Upper lobe of right lung (tissue), 1 donor: Measurements from ENCODE around the gene MYL4. TPM values are rescaled to one million over a fixed set of nuclear protein-coding genes. Genes with fewer than 3 reads are reported as not detected.

Source experiments
- ATAC-seq: fragments of 200-7000 bp; cut with Tn5 transposase; one replicate; pipeline ENCODE4 v1.9.1; 2020; ENCODE audit warnings: mild to moderate bottlenecking, moderate library complexity
- DNase-seq: peaks from one replicate; pipeline ENCODE4 v3.0.0-alpha.2; 2020
- H3K27ac ChIP-seq: fragments of 200-600 bp; one replicate; pipeline ENCODE4 v1.8.0; 2022
- H3K27me3 ChIP-seq: fragments of 200-600 bp; one replicate; pipeline ENCODE4 v1.8.0; 2022; ENCODE audit warnings: mild to moderate bottlenecking
- H3K36me3 ChIP-seq: fragments of 200-600 bp; one replicate; pipeline ENCODE4 v1.8.0; 2022
- H3K4me1 ChIP-seq: fragments of 200-600 bp; one replicate; pipeline ENCODE4 v1.8.0; 2022
- H3K4me3 ChIP-seq: fragments of 200-600 bp; one replicate; pipeline ENCODE4 v1.8.0; 2022; ENCODE audit warnings: mild to moderate bottlenecking
- H3K9me3 ChIP-seq: fragments of 200-600 bp; one replicate; pipeline ENCODE4 v1.8.0; 2022
- intact Hi-C: fragments of 100-400 bp; cut with DNase I; formaldehyde crosslinking; loops from one replicate; pipeline ENCODE4 v1.11.0; 2022
- total RNA-seq: library from RNA; stranded (reverse); fragmentation: NEBNext Ultra II Directional; extraction: Animal tissue kit (Norgen Biotek cat#: 25700); gene quantifications from one replicate; pipeline ENCODE4 v1.2.1, GENCODE V29; 2021
- TF ChIP-seq, protein P1 (sequence below): fragments of 200-600 bp; IDR thresholded peaks from one replicate; pipeline ENCODE4 v1.8.0; 2022; ENCODE audit warnings: antibody characterized with exemption
- donor health status: DM: no; HTN: yes; CAD: no; lungs with severe emphysema.

MYL4 gene
- total RNA-seq, 1 donor from 2014 or later, result 2.2 TPM

DNA sequence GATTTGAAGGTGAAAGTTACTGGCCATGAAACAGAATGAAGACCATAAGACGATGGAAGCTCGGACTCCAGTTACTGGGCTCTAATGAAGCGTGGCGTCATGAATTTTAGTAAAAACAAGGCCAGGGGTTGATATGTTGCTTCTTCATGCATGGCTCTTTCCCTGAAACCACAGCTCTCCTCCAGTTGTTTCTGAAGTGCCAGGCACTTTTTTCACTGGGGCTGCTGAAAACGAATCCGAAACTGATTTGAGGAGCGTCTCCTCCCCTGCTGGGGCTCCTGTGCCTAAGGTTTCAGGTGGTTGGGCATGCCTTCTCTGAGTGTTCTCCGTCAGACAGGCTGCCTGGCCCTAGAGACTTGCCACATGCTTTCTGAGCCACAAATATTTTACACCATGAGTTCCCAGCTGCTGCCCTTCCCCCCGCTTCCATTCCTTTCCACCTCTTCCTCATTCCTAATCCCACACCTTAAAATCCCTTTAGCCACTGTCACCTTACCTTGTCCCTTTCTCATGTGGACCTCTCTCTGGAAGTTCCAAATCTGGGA is 3.7 kb upstream of the MYL4 start:
- no peaks in the 10 kb centered on the region for H3K9me3 ChIP-seq
- H3K27me3 ChIP-seq, result no peaks in the 10 kb centered on the region
- peaks cover 26% of the 10 kb centered on the region for H3K4me1 ChIP-seq
- H3K36me3 ChIP-seq, result no peaks in the 10 kb centered on the region
- TF ChIP-seq, protein P1, sequence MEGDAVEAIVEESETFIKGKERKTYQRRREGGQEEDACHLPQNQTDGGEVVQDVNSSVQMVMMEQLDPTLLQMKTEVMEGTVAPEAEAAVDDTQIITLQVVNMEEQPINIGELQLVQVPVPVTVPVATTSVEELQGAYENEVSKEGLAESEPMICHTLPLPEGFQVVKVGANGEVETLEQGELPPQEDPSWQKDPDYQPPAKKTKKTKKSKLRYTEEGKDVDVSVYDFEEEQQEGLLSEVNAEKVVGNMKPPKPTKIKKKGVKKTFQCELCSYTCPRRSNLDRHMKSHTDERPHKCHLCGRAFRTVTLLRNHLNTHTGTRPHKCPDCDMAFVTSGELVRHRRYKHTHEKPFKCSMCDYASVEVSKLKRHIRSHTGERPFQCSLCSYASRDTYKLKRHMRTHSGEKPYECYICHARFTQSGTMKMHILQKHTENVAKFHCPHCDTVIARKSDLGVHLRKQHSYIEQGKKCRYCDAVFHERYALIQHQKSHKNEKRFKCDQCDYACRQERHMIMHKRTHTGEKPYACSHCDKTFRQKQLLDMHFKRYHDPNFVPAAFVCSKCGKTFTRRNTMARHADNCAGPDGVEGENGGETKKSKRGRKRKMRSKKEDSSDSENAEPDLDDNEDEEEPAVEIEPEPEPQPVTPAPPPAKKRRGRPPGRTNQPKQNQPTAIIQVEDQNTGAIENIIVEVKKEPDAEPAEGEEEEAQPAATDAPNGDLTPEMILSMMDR, result no peak
- DNase-seq (peak; percentile 76), ATAC-seq (peak; percentile 93)
- peak overlapping the region; percentile 10 for H3K4me3 ChIP-seq
- intact Hi-C loops, result no loop called here
- peak overlapping the region; percentile 83 for H3K27ac ChIP-seq

DNA sequence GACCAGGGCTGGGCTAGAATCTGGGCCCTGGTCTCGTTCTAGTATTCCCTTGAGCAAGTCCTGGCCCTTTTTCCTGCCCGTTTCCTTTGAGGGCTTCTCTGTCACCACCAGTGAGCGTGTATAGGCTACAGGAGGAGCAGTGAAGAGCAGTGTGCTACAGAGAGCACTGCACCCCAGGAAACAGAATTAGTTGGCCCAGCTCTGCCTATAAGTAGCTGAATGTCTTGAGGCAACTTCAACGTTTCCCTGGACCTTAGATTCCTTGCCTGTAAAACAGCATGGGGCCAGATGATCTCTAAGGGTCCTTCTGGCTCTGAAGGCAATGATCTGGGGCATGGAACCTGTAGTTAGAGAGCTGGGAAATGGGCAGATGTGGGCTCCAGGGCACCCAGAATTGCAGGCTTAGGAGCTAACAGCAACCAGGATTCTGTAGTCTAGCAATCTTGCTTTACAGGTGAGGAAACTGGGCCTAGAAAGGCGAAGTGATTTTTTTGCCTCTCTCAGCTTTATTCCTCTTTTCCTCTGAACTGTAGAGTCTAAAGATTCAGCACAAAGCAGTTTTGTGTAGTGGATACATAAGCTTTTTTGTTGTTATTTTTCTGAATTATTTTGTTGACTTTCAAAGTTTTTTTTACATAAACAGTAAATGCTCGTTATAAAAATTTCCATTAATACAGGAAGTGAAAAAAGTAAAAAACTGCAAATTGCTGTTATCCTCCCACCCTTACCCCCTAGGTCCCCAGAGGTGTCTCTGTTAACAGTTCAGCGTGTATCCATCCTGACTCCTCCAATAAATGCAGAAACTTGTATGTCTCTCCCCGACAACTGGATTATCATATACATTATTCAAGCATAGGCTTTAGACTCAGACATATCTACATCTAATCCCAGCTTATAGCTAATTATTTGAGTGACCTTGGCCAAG is 1.7 kb upstream of the MYL4 start:
- peak overlapping the region; percentile 83 for H3K27ac ChIP-seq
- peaks cover 26% of the 10 kb centered on the region for H3K4me1 ChIP-seq
- H3K9me3 ChIP-seq, result no peaks in the 10 kb centered on the region
- ATAC-seq (no peak), DNase-seq (no peak)
- no peaks in the 10 kb centered on the region for H3K36me3 ChIP-seq
- no peaks in the 10 kb centered on the region for H3K27me3 ChIP-seq
- H3K4me3 ChIP-seq, result no peak overlapping the region
- intact Hi-C loops, result no loop called here
- TF ChIP-seq, protein P1, result no peak

DNA sequence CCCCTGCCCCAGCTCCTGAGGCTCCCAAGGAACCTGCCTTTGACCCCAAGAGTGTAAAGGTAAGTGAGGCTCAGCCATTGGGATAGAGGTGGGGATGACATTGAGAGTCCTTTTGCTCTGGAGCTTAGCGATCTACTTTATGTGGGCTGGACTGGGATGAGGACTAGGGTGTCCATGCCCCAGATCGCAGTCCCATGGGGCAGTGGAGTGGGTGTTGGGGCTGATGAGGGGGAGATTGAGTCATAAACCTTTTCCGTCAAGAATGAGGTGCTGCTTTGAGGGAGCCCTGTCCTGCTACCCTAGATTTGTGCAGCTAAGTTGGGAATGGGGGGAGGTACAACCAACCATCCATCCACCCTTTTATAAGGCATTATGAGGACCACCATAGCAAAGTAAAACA is 351 bp downstream of the MYL4 start:
- H3K9me3 ChIP-seq, result no peaks in the 10 kb centered on the region
- TF ChIP-seq, protein P1, result no peak
- H3K4me1 ChIP-seq, result peaks cover 17% of the 10 kb centered on the region
- intact Hi-C loops, result no loop called here
- no peaks in the 10 kb centered on the region for H3K27me3 ChIP-seq
- no peak for ATAC-seq
- no peak for DNase-seq
- H3K4me3 ChIP-seq, result no peak overlapping the region
- no peak overlapping the region for H3K27ac ChIP-seq
- H3K36me3 ChIP-seq, result no peaks in the 10 kb centered on the region

DNA sequence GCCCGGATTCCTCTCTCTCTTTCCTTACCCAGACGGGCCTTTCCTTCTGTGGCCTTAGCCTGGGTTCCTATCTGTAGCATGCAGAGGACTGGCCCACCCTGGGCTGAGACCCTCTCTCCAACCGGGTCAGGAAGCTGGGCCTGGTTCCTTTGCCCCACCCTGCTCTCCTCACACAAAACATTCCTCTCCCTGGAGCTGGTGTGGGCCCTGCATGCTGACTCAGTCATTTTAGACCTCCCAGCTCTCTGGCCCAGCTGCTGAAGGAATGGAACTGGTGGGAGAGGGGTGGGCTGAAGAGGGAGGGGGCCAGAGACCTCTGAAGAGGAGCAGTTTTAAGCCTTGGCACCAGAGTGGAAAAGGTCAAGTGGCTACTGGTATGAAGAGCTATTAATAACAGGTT is 957 bp downstream of the MYL4 start:
- no peaks in the 10 kb centered on the region for H3K9me3 ChIP-seq
- TF ChIP-seq, protein P1, result no peak
- intact Hi-C loops, result no loop called here
- no peak overlapping the region for H3K4me3 ChIP-seq
- H3K27me3 ChIP-seq, result no peaks in the 10 kb centered on the region
- ATAC-seq (no peak), DNase-seq (no peak)
- H3K36me3 ChIP-seq, result no peaks in the 10 kb centered on the region
- H3K27ac ChIP-seq, result no peak overlapping the region
- H3K4me1 ChIP-seq, result peaks cover 11% of the 10 kb centered on the region

DNA sequence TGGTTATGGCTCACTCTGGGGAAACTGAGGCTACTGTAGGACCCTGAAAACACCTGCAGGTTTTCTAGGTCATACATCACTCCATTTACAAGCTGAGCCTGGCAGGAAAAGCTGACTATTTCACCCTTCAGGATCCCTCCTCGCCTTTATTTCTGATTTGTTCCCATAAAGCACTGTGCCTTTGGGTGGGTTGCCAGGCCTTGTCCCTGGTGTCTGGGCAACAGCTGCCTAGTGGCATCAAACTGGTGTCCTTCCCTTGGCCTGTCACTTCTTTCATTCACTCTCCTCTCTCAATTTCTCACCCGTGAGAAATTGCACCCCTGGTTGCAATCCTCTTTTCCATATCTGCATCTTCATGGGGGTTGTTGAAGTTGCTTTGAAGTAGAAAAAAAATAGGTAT is 1.6 kb downstream of the MYL4 start:
- intact Hi-C loops, result no loop called here
- no peak for ATAC-seq
- H3K9me3 ChIP-seq, result no peaks in the 10 kb centered on the region
- H3K36me3 ChIP-seq, result no peaks in the 10 kb centered on the region
- no peak for DNase-seq
- TF ChIP-seq, protein P1, result no peak
- no peak overlapping the region for H3K4me3 ChIP-seq
- peaks cover 4% of the 10 kb centered on the region for H3K4me1 ChIP-seq
- H3K27me3 ChIP-seq, result no peaks in the 10 kb centered on the region
- H3K27ac ChIP-seq, result no peak overlapping the region
